Measurements from ENCODE around the gene STIMATE.

STIMATE gene

DNA sequence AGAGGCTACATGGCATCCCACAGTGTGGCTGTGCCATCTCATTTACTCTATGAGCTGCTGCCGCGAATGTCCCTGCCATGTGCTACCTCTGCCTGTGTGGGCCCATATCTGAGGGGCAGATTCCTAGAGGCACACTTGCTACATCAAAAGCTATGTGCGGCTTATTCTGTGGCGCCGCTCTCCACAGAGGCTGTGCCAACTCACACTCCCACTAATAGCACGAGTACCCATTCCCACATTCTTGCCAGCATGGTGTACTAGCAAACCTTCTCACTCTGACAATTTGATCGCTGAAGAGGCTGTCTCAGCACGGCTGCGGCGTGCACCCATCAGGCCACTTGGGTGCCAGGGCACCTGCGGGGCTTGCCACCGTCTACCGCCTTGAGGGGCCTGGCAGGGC is 31.4 kb downstream of the STIMATE start:
- no peak overlapping the region for H3K27ac ChIP-seq
- no peak for TF ChIP-seq CTCF (conservative IDR thresholded peaks at IDR 0.05)
- no peak for TF ChIP-seq ZFX (IDR thresholded peaks at IDR 0.05)

DNA sequence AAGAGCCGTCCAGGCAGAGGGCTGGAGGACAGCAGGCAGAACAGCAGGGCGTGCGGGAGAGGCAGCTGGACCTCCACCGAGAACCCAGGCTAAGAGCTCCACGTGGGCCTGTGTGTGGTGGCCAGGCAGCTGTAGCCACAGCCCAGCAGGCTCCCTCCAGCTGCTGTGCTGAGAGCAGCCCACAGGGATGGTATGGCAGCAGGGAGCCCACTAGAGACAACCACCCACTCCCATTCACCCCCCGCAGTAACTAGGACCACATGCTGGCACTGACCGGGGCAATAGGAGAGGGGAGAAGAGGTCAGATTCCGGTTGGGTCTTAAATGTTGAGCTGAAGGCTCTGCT is 37.0 kb downstream of the STIMATE start:
- H3K27ac ChIP-seq: no peak overlapping the region
- TF ChIP-seq CTCF (conservative IDR thresholded peaks at IDR 0.05) (no peak), ZFX (IDR thresholded peaks at IDR 0.05) (no peak)

GRCh38 chr3:52859686-52860423 is 37.5 kb downstream of the STIMATE start:
- no peak overlapping the region for H3K27ac ChIP-seq
- no peak for TF ChIP-seq ZFX (IDR thresholded peaks at IDR 0.05)
- no peak for TF ChIP-seq CTCF (conservative IDR thresholded peaks at IDR 0.05)

DNA sequence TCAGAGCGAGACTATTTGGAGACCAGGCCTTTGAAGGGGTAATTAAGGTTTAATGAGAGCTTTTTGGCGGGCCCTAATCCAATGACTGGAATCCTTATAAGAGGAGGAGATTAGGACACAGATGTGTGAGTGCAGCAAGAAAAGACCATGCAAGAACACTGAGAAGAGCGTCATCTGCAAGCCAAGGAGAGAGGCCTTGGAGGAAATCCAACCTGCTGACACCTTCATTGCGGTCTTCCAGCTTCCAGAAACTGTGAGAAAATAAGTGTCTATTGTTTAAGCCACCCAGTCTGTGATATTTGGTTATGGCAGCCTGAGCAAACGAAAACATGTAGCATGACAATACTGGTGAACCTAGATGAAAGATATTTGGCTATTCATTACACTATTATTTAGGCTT is 39.5 kb downstream of the STIMATE start:
- no peak for TF ChIP-seq CTCF (conservative IDR thresholded peaks at IDR 0.05)
- no peak for TF ChIP-seq ZFX (IDR thresholded peaks at IDR 0.05)
- no peak overlapping the region for H3K27ac ChIP-seq

DNA sequence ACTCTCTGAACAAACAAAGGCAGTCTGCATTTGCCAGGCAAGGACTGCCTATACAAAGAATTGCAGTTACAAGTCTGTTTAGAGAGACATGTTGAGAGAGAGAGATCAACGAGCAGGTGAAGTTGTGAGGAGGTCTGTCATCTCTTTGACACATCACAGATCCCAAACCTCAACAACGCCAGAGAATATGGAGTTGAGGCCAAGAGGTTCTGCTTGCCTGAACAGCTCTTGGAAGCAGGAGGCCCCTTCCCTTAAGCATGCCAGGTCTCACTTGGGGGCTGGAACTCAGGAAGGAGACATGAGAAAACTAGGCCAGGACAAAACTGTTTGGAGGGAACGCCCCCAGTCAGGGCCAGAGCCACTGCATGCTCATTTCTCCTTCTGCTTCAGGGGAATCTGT is 40.2 kb downstream of the STIMATE start:
- no peak overlapping the region for H3K27ac ChIP-seq
- no peak for TF ChIP-seq CTCF (conservative IDR thresholded peaks at IDR 0.05)
- TF ChIP-seq ZFX (IDR thresholded peaks at IDR 0.05): no peak

DNA sequence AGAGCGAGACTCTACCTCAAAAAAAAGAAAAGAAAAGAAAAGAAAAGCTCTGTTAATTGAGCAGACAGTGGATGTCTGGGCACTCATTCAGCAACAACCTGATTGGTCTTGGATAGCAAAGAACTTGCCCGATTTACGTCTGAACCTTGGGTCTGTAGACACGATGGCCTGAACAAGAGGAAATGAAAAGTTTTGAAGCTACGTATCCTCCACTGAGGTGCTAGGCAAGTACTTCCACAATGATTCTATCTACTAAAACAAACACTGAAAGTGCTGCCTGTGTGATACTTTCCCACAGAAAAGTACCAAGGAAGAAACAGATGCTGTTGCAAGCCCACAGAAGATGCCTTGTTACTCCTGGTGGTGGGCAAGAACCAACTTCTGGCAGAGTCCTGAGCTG is 40.7 kb downstream of the STIMATE start:
- no peak for TF ChIP-seq CTCF (conservative IDR thresholded peaks at IDR 0.05)
- TF ChIP-seq ZFX (IDR thresholded peaks at IDR 0.05): no peak
- no peak overlapping the region for H3K27ac ChIP-seq

DNA sequence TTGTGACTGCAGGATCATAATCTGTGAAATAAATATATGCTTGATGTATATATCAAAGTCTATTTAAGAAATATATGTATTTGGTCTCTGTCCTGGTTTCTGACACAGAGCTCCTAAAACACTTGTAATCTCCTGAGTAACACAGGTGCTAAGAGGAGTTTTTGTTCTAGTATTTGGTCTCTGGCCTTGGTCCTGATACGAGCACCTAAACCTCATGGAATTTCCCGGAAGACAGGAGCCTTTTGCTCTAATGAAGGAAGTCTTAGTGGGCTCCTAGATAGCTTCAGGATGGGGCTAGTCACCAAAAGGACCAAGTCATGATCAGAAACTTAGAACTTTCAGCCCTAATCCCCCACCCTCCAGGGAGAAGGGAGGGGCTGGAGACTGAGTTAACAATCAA is 43.3 kb downstream of the STIMATE start:
- TF ChIP-seq ZFX (IDR thresholded peaks at IDR 0.05) (no peak), CTCF (conservative IDR thresholded peaks at IDR 0.05) (no peak)

More for the DNA sequence above, 43.3 kb downstream of the STIMATE start:
- no peak overlapping the region for H3K27ac ChIP-seq
